Loucy (cell line): ENCODE measurements around the gene FRRS1L.

Source experiments
- CTCF ChIP-seq: fragments of 200-600 bp; sonication (generic); conservative IDR thresholded peaks from 2 replicates; pipeline ENCODE4 v1.5.1; 2014; ENCODE audit warnings: mild to moderate bottlenecking, antibody characterized with exemption, low read length
- EZH2phosphoT487 ChIP-seq: fragments of 200-600 bp; IDR thresholded peaks from 2 replicates; pipeline ENCODE4 v1.6.1; 2018; ENCODE audit warnings: antibody characterized with exemption, mild to moderate bottlenecking, moderate library complexity, borderline replicate concordance

DNA sequence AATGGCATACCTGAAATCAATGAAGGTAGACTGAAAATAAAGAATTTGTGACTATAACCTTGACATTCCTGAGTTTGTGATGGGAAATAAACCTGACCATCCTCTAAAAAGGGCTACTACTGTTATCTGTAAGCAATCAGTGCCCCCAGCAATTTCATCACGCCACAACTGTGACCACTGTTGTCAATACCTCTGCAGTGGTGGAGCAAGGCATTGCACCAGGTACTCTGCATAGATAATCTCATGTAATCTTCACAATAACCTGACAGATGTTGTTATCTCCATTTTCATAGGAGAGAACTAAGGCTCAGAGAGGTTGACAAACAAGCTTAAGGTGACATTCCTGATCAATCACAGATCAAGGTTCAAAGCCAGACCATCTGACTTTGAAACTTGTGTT lies 38.5 kb upstream of the FRRS1L start:
- TF ChIP-seq CTCF: no peak
- no peak for TF ChIP-seq EZH2phosphoT487
